Measurements from ENCODE around the gene TSPEAR.

TSPEAR gene

GRCh38 chr21:44739316-44739715 is 27.9 kb upstream of the TSPEAR start:
- DNase-seq = no peak

- no peak for DNase-seq
These were observed 27.2 kb upstream of the TSPEAR start for GRCh38 chr21:44738621-44739020.

GRCh38 chr21:44737706-44738354 is 26.5 kb upstream of the TSPEAR start:
- no peak for DNase-seq

DNA sequence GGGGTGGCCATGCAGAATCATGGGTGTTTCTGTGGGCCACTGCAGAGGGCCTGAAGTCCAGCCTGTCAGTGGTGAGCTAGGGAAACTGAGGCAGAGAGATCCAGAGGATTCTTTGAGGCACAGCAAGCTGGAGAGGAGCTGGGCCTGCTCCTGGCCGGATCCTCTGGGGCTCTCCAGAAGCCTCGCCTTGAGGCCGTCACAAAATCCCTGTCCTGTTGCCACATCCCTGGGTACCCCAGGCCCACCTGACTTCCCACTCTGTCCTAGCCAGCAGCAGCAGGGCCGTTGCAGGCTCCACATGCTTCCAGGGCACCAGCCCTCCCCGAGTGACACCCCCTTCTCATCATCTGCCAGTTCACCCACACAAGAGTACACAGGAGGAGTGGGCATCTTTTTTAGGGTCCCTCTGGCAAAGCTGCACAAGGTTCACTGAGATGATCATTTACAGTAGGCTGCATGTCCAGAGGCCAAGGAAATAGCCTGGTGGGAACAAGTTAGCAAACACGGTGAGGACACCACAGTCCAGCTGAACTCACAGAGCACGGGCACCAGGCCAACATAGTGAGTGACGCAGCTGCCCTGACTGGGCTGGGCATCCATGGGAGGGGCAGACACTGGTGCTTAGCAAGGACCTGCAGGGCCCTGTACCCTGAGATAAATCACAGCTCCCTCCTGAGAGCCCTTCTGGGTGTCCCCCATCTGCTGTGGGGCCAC is 25.1 kb upstream of the TSPEAR start:
- DNase-seq = no peak

DNA sequence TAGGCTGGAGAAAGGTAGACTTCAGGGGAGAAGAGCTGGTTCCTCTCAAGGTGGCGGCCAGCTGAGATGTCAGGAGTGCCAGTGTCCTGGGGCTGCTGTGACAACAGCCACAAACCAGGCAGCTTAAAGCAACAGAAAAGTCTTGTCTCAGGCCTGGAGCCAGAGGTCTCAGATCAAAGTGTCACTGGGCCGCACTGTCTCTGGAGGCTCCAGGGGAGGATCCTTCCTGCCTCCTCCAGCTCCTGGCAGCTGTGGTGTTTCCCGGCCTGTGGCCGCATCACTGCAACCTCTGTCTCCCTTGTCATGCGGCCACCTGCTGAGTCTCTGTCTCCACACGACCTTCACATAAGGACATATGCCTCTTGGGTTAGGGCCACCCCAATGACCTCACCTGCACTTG is 24.4 kb upstream of the TSPEAR start:
- no peak for DNase-seq

DNA sequence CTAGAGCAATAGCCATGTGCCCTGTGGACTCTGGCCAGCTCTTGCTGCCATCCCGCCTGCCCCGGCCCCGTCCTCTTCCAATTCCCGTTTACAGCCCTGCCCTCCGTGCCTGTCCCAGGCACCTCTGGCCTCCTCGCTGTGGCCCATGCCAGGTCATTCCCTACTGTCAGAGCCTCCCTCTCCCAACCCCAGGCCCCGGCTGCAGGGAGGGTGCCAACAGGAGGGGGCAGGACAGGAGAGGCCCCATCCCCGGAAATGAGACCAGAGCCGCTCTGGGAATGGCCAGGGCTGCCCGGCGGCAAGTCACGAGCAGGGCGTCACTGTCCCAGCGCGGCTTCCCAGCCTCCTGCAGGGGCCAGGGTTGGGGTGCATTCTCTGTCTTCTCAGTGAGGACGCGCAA is 23.5 kb upstream of the TSPEAR start:
- DNase-seq = no peak

DNA sequence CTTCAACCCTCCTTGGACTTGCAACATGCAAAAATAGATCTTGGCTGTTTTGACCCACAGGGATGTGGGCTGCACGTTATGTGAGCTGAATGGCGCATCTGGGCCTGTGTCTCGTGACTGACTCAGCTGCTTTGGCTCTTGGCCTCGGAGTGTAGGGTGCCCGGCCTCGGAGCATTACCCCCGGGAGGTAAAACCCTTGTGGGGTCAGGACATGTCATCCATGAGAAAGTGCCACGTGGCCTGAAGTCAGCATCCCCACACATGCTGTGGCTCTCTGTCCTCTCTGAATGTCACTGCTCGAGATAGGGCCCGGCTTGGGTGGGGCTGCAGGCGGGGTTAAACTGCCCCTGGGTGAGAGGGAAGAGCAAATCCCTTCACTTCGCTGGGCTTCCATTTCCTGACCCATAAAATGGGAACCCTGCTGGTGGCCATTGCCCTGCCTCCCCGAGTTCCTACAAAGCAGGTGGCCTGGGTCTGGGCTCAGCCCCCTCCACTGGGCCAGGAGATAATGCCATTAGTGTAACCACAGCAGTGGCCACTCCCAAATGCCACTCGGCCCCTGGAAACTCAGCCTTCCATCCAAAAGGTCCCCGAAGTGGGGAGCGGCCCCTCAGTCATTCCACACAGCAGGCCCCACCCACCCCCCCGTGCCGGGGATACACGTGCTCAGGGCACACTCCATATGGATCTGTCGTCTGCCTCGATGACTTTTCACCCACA is 22.8 kb upstream of the TSPEAR start:
- no peak for DNase-seq

DNA sequence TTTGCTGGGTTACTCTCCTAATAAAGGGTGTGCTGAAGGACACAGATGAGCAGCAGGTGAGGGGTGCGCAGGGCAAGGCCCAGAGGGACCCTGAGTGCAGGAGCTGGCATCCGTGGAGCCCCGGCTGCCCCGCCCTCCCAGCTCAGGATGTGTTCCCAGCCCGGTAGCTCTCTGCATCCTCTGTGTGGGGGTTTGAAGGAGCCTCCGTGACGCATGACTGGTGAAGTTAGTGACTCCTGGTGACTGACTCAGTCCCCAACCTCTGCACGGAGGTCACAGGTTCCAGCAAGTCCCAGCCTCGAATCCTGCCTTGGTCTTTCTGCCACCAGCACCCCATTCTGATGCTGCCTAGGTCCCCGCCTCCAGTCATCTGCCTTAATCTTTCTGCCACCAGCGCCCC is 21.6 kb upstream of the TSPEAR start:
- DNase-seq = no peak

GRCh38 chr21:44732263-44732662 is 20.9 kb upstream of the TSPEAR start:
- no peak for DNase-seq

- no peak for DNase-seq
These were observed 19.7 kb upstream of the TSPEAR start for GRCh38 chr21:44730951-44731579.

DNA sequence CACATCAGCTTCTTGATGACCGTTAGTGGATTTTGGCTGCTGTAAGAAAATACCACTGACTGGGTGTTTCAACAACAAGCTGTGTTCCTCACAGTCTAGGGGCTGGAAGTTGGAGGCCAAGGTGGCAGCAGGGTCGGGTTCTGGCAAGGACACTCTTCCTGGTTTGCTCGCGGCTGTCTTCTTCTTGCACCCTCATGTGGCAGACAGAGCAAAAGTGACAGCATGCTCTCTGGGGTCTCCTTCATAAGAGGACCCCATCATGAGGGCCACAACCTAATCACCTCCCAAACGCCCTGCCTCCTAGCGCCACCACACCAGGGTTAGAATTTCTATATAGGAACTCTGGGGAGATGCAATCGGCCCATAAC is 18.6 kb upstream of the TSPEAR start:
- no peak for DNase-seq

DNA sequence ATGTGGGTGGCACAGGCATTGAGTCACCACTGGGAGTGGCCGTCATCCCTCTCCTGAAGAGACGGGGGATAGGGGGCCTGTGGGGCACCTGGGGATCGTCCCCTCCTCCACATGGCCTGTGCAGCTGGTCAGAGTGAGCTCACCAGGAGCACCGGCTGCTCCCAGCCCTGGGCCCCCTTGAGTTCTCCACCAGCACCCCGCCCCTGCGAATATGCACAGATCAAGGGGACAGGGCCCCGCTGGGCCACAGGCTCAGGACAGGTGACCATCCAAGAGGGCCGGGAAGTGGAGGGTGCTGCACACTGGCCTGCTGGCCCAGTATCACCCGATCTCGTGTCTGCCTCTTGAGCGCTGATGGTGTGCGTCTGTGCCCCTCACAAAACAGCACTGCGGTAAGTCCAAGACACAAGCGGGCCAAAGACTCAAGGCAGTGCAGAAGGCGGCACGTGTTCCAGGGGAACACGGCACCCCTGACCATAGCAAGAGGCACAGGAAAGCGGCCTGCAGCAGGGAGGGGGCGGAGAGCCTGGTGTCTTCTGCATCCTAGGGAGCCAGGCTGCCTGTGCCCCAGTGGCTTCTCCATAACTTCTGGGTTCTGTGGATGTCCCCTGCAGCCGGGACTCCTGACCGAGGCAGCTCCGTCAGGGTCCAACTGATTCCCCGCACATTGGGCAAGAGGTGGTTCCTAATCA is 18.1 kb upstream of the TSPEAR start:
- no peak for DNase-seq

GRCh38 chr21:44728716-44729115 is 17.3 kb upstream of the TSPEAR start:
- no peak for DNase-seq

- no peak for DNase-seq
These were observed 16.4 kb upstream of the TSPEAR start for GRCh38 chr21:44727757-44728156.

DNA sequence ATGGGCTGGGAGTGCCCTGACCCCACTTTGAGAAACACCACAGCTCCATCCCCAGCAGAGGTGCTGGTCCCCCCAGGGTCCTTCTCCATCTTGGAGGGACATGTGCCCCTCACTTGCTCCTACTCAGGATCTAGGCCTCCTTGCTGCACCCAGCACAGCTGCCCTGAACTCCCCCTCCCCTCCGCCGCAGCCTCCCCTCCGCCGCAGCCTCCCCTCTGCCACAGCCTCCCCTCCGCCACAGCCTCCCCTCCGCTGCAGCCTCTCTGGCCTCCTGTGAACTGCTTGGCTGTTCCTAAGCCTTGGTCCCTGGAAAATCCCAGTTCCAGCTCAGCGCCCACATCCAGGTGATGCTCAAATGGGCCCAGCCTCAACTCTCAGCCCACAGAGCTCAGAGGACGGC is 15.9 kb upstream of the TSPEAR start:
- no peak for DNase-seq

DNA sequence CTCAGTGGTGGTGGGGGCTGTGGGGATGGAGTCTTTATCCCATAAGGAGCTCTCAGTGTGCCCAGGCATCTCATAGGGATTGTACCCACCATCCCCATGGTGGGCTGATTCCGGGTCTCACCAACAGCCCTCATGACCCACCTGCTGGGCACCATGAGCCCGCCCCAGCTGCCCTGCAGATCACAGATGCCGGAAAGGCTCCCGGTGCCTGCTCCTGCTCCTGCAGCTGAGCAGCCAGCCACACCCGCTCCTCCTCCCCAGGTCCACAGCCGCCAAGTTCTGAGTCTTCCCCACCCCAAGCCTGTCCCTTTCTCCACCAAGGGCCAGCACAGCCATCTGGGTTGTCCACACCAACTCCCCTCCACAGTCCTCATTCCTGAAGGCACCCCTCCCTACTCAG is 15.5 kb upstream of the TSPEAR start:
- no peak for DNase-seq

- no peak for DNase-seq
These were observed 13.6 kb upstream of the TSPEAR start for GRCh38 chr21:44724926-44725325.

DNA sequence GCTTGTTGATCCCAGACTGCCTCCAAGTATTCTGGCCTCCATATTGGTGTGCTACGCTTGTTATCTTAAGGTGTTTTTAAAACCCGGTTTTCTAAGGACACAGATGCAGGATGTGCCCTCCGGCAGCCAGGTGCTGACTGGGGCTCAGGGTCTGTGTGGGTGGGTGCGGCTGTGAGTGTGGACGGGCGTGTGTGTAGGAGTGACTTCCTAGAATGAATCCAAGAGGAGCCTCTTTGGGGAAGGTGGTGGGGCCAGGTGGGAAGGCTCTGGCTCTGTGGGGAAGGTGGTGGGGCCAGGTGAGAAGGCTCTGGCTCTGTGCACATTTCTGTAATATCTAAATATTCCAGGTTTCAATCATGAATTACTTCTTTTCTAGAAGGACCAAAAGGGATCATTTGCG is 12.8 kb upstream of the TSPEAR start:
- DNase-seq = no peak

DNA sequence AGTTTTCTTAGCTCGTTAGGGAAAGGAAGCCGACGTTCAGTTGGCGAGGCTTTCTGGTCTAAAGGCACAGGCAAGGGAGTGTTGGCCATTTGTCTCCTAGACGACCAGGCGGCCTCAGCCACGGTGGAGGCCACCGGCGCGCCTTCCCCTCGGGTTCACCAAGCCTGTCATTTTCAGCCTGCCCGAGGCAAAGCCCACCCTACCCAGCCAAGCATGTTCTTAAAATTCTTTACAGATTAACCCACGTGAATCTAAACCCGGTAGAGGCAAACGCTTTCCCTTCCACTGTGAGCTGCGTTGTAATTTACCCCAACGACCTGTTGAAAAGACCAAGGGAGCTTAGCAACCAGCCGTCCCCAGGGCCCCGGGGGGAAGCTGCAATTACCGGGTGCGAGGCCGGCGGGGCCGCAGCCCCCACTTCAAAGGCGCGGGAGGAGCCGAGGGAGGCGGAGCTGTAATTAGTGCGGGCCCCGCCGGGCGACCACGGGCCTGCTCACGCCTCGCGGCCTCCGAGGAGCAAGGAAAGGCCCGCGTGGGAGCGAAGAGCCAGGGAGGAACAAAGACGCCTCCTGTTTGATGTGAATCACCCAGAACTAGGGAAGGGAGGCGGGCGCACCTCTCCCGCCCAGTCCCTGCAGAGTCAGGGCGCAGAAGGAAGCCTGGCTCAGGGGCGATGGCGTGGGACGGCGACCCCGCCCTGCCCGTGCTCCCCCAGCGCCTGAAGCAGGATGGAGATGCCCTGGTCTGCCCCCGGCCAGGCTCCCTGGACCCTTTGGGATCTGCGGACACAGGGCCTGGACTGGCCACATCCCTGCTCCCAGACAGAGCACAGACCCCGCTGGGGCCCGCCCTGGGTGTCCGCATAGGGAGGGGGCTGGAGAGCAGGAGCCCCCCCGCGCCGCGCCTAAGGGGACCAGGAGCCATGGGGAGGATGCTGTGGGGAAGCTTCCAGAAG is 12.1 kb upstream of the TSPEAR start:
- no peak for DNase-seq

DNA sequence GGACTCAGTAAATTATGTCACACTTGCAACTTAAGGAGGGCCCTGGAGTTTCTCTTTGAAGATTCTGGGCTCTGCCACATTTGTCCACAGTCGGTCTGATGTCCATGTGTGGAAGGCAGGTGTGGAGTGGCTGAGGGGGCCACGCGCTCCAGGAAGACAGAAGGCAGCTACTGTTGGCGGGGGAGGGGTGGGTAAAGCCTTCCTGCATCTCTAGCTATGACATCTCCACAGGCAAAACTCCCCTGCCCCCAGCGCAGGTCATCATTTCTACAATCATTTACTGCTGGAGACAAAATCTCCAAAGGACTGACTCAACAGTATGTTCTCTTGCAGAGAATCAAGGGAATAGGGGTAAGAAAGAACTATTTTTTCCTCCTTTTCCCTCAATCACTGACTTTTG is 11.4 kb upstream of the TSPEAR start:
- no peak for DNase-seq

GRCh38 chr21:44720170-44720569 is 8.8 kb upstream of the TSPEAR start:
- no peak for DNase-seq

GRCh38 chr21:44718571-44718970 is 7.2 kb upstream of the TSPEAR start:
- DNase-seq = no peak

All from stimulated activated CD8-positive, alpha-beta memory T cell treated with anti-CD3 and anti-CD28 coated beads, Interleukin-4, amount 100 ng/mL, for 48 hours (primary cell).